GM21723 (cell line): Measurements from ENCODE around the gene MCM6.

Experiments used
- ATAC-seq: cut with Tn5 transposase; IDR thresholded peaks from one replicate; pipeline ENCODE4 v1.9.1; 2021; ENCODE audit warnings: mild to moderate bottlenecking, moderate library complexity; ENCODE audit not compliant: unreplicated experiment

Gene MCM6

DNA sequence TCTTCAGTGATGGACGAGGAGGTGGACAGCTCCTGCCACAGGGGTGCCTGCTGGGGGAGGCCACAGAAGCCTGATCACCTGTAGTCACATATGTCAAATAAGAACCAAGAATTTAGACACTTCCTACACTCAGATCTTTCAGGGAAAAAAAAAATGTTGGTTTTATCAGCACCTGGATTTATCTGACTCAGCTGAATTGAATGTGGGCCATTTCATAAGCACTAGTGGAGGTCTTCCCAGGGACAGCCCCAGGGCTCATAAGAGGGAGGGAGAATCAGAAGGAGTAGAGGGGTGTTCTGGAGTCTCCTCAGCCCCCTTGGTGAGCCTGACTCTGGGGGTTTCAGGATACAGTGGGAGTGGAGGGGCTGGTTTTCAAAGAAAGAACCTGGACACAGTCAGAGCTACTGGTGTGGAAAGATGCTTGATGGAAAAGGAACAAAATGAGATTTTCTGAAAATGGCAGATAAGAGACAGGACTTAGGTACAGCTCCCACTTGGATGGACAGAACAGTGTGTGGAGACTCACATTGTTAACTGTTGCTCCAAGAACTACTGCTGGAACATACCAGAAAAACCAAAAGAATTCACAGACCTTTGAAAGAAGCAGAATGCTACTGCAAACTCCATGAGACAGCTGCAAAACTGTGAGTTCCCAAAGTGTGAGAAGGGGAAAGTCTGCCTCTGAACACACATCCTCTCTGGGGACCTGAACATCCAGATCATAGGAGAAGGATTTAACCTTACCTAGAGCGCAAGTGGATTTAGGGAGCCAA is 84.6 kb downstream of the MCM6 start:
- no peak for ATAC-seq

DNA sequence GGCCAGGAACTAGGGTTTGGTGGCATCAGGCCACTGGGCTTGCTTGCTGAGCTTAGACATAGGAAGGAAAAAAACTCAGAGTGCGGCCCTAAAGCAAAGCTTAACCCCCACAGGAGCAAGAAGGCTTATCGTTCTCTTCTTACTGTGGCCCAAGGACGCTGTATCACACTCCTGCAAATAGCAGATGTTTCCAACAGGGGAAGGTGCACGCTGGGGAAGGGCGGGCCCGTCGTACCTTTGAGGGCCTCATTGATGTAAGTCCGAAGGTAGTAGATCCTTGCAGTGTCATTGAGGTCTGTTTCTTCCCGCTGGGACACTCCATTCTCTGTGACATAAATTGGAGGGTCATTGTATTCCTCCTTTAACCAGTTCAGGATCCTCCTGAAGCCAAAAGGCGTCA is 85.8 kb downstream of the MCM6 start:
- ATAC-seq: no peak
